GM12878 (cell line): ENCODE results near the gene PRDM16. TPM values are rescaled to one million over a fixed set of nuclear protein-coding genes. Genes with fewer than 3 reads are reported as not detected.

Source experiments
- ATAC-seq: fragments of 200-7000 bp; cut with Tn5 transposase; 3 replicates; pipeline ENCODE4 v1.9.1; 2020; ENCODE audit warnings: mild to moderate bottlenecking, moderate library complexity
- BruUV-seq: library from RNA; stranded (reverse); fragments of 400-500 nt; replicated peaks from 2 replicates; lab custom pipeline; 2021; lab: Mats Ljungman, UMichigan
- CTCF ChIA-PET: fragments of 300-600 bp; sonication (Branson Sonifier 250); formaldehyde crosslinking; extraction: SDS; loops from one replicate; lab custom pipeline; 2021; ENCODE audit warnings: inconsistent platforms; lab: Yijun Ruan, JAX
- POLR2A ChIA-PET: fragments of 350-600 bp; formaldehyde crosslinking; extraction: SDS; loops from one replicate; lab custom pipeline; 2021; ENCODE audit warnings: inconsistent platforms; lab: Charles Lee
- RAD21 ChIA-PET: fragments of 300-600 bp; sonication (Branson Sonifier 250); formaldehyde crosslinking; loops from one replicate; lab custom pipeline; 2023; ENCODE audit warnings: antibody characterized with exemption; ENCODE audit not compliant: unreplicated experiment; lab: Charles Lee
- SMC1A ChIA-PET: fragments of 300-600 bp; sonication (Branson Sonifier 250); formaldehyde crosslinking; loops from one replicate; lab custom pipeline; 2023; ENCODE audit not compliant: unreplicated experiment, uncharacterized antibody; lab: Charles Lee
- DNase-seq: peaks from one replicate; pipeline ENCODE4 v3.0.0-alpha.2; 2011; ENCODE audit warnings: low read depth, low spot score
- FAIRE-seq: peaks from 3 replicates; lab custom pipeline; 2011; peaks lifted over from hg19 to GRCh38; lab: Jason Lieb, UNC
- H2AFZ ChIP-seq: 2 replicates; pipeline ENCODE4 v1.6.0; 2011; ENCODE audit warnings: low read depth, low read length, control low read depth; ENCODE audit not compliant: control insufficient read depth
- H3K27ac ChIP-seq: 2 replicates; pipeline ENCODE4 v1.5.1; 2011; ENCODE audit warnings: control low read depth; ENCODE audit not compliant: control insufficient read depth, insufficient read depth
- H3K27me3 ChIP-seq, 2 experiments: replicated peaks in 1 of 2; 2 replicates each; pipeline versions ENCODE4 v1.6.0 to v1.6.1; 2011; ENCODE audit warnings: low read length in 1 of 2; ENCODE audit not compliant: control insufficient read depth in 2 of 2, insufficient read depth in 2 of 2
- H3K36me3 ChIP-seq, 2 experiments: 2 replicates each; pipeline ENCODE4 v1.5.1; 2011; ENCODE audit warnings: low read length in 1 of 2; ENCODE audit not compliant: control insufficient read depth in 2 of 2, insufficient read depth in 2 of 2
- H3K4me1 ChIP-seq: 2 replicates; pipeline ENCODE4 v1.6.1; 2011; ENCODE audit warnings: mild to moderate bottlenecking, low read length, moderate library complexity, mixed read lengths; ENCODE audit not compliant: control insufficient read depth, insufficient read depth
- H3K4me2 ChIP-seq: 2 replicates; pipeline ENCODE4 v1.6.0; 2011; ENCODE audit warnings: control low read depth; ENCODE audit not compliant: control insufficient read depth, insufficient read depth
- H3K4me3 ChIP-seq: fragments of 200-600 bp; sonication (generic); 2 replicates; pipeline ENCODE4 v1.5.1; 2016
- H3K79me2 ChIP-seq: 2 replicates; pipeline ENCODE4 v1.6.0; 2011; ENCODE audit warnings: low read length; ENCODE audit not compliant: control insufficient read depth, insufficient read depth
- H3K9ac ChIP-seq: 2 replicates; pipeline ENCODE4 v1.8.0; 2011; ENCODE audit warnings: low read length, control low read depth, mixed read lengths; ENCODE audit not compliant: control insufficient read depth, insufficient read depth
- H3K9me3 ChIP-seq: replicated peaks from 3 replicates; pipeline ENCODE4 v1.5.1; 2011; ENCODE audit warnings: mild to moderate bottlenecking, low read length; ENCODE audit not compliant: control insufficient read depth, insufficient read depth
- H4K20me1 ChIP-seq: 2 replicates; pipeline ENCODE4 v1.6.0; 2011; ENCODE audit not compliant: control insufficient read depth, insufficient read depth
- ATF7 ChIP-seq: fragments of 450-650 bp; IDR thresholded peaks from 2 replicates; pipeline ENCODE4 v1.6.1; 2016; ENCODE audit warnings: low read depth, mild to moderate bottlenecking
- MEF2B ChIP-seq: fragments of 450-650 bp; IDR thresholded peaks from 2 replicates; pipeline ENCODE4 v1.6.1; 2018; ENCODE audit warnings: mild to moderate bottlenecking, moderate library complexity; ENCODE audit not compliant: partially characterized antibody, poor library complexity, severe bottlenecking
- POLR2A ChIP-seq: IDR thresholded peaks from 2 replicates; pipeline ENCODE4 v1.6.1; 2011; ENCODE audit warnings: low read depth, mild to moderate bottlenecking, low read length
- POLR2AphosphoS5 ChIP-seq: IDR thresholded peaks from 2 replicates; pipeline ENCODE4 v1.6.1; 2011; ENCODE audit warnings: mild to moderate bottlenecking, low read length, inconsistent platforms
- RUNX3 ChIP-seq: IDR thresholded peaks from 2 replicates; pipeline ENCODE4 v1.6.1; 2012; ENCODE audit warnings: low read length, inconsistent platforms
- SMC3 ChIP-seq: IDR thresholded peaks from 2 replicates; pipeline ENCODE4 v1.6.1; 2011; ENCODE audit warnings: low read length, improper control_type of control experiment, borderline replicate concordance
- TCF3 ChIP-seq: IDR thresholded peaks from 2 replicates; pipeline ENCODE4 v1.6.1; 2012; ENCODE audit warnings: low read depth, mild to moderate bottlenecking, low read length, borderline replicate concordance; ENCODE audit not compliant: insufficient read depth
- ZBED1 ChIP-seq: IDR thresholded peaks from 2 replicates; pipeline ENCODE4 v1.6.1; 2016; ENCODE audit warnings: borderline replicate concordance
- ZNF687 ChIP-seq: fragments of 450-650 bp; IDR thresholded peaks from 2 replicates; pipeline ENCODE4 v1.6.1; 2017; ENCODE audit warnings: mild to moderate bottlenecking, moderate library complexity
- WGBS: methylation state at CpG from one replicate; pipeline ENCODE4 v1.1.6; 2016; ENCODE audit warnings: low lambda C conversion rate; ENCODE audit not compliant: insufficient replicate concordance, insufficient coverage; ENCODE audit errors: missing lambda C conversion rate; 5-methylcytosine and 5-hydroxymethylcytosine counted together
- in situ Hi-C: fragments of 300-500 bp; cut with MboI; formaldehyde crosslinking; loops from 9 replicates; pipeline ENCODE4 v1.14.3; 2018; ENCODE audit warnings: mixed read lengths
- intact Hi-C: fragments of 100-400 bp; cut with micrococcal nuclease; formaldehyde crosslinking; loops from one replicate; pipeline ENCODE4 v1.14.2; 2022; ENCODE audit not compliant: unreplicated experiment
- polyA plus RNA-seq, 11 experiments: library from polyadenylated mRNA; depleted of rRNA in 4 of 11; unstranded in 6 of 11; stranded (reverse) in 5 of 11; fragments of >200 nt; fragmentation: Nextera tagmentation in 4 of 11; fragmentation: Illumina TruSeq in 1 of 11; extraction: Ambion mirVana in 4 of 11; extraction: Trizol in 1 of 11; gene quantifications; 1 replicate in 1 of 11; 2 replicates in 10 of 11; pipeline versions ENCODE4 v1.2.1 to v1.2.3, GENCODE V29; 2011 to 2016; ENCODE audit warnings: inconsistent platforms in 2 of 11, missing spikeins in 2 of 11, low read depth in 1 of 11
- total RNA-seq, 4 experiments: library from RNA; depleted of rRNA in 3 of 4; stranded (reverse); fragments of >200 nt in 3 of 4; fragmentation: Illumina TruSeq in 1 of 4; extraction: Trizol in 1 of 4; gene quantifications; 2 replicates each; pipeline versions ENCODE4 v1.2.1 to v1.2.3, GENCODE V29; 2013 to 2021
- TF ChIP-seq, protein P1 (sequence below), 3 experiments: IDR thresholded peaks in 2 of 3; conservative IDR thresholded peaks in 1 of 3; 2 replicates each; pipeline ENCODE4 v1.5.1; 2011; ENCODE audit warnings: low read depth in 3 of 3, low read length in 3 of 3, mild to moderate bottlenecking in 3 of 3, control low read depth in 2 of 3, moderate library complexity in 2 of 3, inconsistent platforms in 1 of 3, mixed read lengths in 1 of 3; ENCODE audit not compliant: control insufficient read depth in 2 of 3, insufficient read depth in 1 of 3; ENCODE audit errors: extremely low read depth in 1 of 3

The PRDM16 gene
- total and polyA plus RNA-seq, 10 of the 15 experiments (the other 5 are each of a cell fraction or from before 2014, with no cell fraction given) = 0.03 TPM; not detected in 9

DNA sequence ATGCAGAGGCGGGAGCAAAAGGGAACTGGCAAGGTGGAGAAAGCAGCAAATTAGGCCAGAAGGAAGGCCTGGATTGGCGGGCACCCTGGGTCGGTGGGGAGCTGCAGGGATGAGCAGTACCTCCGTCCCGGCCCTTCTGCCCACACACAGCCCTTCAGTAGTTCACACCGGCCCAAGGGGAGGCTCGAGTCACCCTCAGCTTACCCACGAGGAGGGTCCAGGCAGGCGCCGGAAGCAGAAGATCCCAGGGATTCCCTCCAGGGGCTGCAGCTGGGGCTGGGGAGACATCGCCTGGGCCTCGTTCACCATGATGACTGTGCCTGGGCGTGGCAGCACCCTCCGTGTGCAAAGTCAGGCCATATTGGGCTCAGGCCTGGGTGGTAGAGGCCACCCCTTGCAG lies 190.0 kb downstream of the PRDM16 start:
- no peak overlapping the region for H3K9ac ChIP-seq
- H3K27ac ChIP-seq = no peak overlapping the region
- intact Hi-C loops (no loop called here), in situ Hi-C loops (no loop called here)
- no peaks in the 10 kb centered on the region for H3K27me3 ChIP-seq
- no peak for ATAC-seq
- H3K79me2 ChIP-seq = no peaks in the 10 kb centered on the region
- FAIRE-seq = no peak
- BruUV-seq = no TSS peak
- ChIA-PET RAD21 (no interaction called here), CTCF (no interaction called here), SMC1A (no interaction called here), POLR2A (no interaction called here)
- TF ChIP-seq SMC3 = no peak
- no peak for TF ChIP-seq ATF7
- no peak for TF ChIP-seq POLR2AphosphoS5
- DNase-seq = no peak
- 15% methylated on average over 10 of the region's 14 CpGs for WGBS
- H3K36me3 ChIP-seq = no peaks in the 10 kb centered on the region
- no peaks in the 10 kb centered on the region for H4K20me1 ChIP-seq
- H3K4me2 ChIP-seq = no peak overlapping the region
- H3K4me1 ChIP-seq = no peaks in the 10 kb centered on the region
- H3K9me3 ChIP-seq = no peaks in the 10 kb centered on the region; the same call in 2 of the 3 replicates
- H3K4me3 ChIP-seq = no peak overlapping the region
- no peak overlapping the region for H2AFZ ChIP-seq

DNA sequence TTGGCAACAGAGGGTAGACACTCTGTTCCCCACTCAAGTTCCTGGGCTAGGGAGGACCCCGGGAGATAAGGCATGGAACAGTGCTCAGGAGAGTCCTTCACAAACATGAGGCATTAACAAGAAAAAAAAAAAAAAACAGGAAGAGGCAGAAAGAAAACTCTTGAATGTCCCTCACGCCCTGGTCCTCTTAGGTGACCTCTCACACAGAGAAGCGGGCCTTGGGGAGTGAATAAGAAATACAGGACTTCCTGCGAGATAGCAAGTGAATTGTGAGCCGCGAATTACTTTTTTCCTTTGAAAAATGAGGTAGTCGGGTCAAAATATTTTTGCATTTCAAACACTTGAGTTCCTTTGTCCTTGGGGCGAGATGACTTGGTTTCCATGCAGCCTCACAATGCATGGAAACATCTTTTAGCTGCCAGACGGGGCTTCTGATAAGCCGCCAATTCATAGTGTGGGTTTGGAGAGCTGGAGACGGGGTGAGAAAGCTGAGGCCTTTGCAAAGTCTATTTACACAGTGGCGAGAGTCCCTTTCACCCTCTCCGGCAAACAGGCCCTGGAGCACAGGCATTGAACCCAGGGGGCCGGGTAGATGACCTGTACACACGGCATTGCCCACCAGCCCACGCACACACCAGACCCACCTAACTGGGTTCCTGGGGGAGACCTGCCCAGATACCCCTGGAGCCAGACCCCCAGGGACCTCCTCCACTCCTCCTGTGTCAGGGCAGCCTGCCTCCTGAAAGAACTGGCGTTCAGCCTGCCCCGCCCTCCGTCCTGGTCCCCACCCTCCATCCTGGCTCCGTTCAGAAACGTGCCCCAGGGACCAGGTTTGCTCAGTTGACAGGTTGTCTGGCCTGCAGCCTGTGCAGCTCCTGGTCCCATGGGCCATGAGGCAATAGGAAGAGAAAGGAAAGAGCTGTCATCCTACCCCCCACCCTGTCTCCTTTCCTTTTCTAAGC lies 192.3 kb downstream of the PRDM16 start:
- SMC1A ChIA-PET = no interaction called here
- WGBS = 35% methylated on average over 21 of the region's 21 CpGs
- Histone ChIP-seq H3K36me3 (no peaks in the 10 kb centered on the region), H3K27me3 (no peaks in the 10 kb centered on the region), H3K27ac (no peak overlapping the region), H3K9me3 (no peaks in the 10 kb centered on the region; the same call in 2 of the 3 replicates), H3K4me3 (no peak overlapping the region), H3K9ac (no peak overlapping the region), H3K4me1 (no peaks in the 10 kb centered on the region), H4K20me1 (no peaks in the 10 kb centered on the region), H3K4me2 (no peak overlapping the region), H2AFZ (no peak overlapping the region), H3K79me2 (no peaks in the 10 kb centered on the region)
- in situ Hi-C loops (no loop called here), intact Hi-C loops (no loop called here)
- no peak for FAIRE-seq
- RAD21 ChIA-PET = no interaction called here
- POLR2A ChIA-PET = no interaction called here
- BruUV-seq = no TSS peak
- ATAC-seq = no peak
- no peak for DNase-seq
- CTCF ChIA-PET = no interaction called here
- TF ChIP-seq MEF2B (no peak), ZBED1 (no peak), TCF3 (no peak), POLR2A (no peak), ZNF687 (no peak), RUNX3 (no peak)
- TF ChIP-seq, protein P1, sequence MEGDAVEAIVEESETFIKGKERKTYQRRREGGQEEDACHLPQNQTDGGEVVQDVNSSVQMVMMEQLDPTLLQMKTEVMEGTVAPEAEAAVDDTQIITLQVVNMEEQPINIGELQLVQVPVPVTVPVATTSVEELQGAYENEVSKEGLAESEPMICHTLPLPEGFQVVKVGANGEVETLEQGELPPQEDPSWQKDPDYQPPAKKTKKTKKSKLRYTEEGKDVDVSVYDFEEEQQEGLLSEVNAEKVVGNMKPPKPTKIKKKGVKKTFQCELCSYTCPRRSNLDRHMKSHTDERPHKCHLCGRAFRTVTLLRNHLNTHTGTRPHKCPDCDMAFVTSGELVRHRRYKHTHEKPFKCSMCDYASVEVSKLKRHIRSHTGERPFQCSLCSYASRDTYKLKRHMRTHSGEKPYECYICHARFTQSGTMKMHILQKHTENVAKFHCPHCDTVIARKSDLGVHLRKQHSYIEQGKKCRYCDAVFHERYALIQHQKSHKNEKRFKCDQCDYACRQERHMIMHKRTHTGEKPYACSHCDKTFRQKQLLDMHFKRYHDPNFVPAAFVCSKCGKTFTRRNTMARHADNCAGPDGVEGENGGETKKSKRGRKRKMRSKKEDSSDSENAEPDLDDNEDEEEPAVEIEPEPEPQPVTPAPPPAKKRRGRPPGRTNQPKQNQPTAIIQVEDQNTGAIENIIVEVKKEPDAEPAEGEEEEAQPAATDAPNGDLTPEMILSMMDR (IDR thresholded peaks at IDR 0.05 in 2 of 3, conservative IDR thresholded peaks at IDR 0.05 in 1 of 3; ENCODE audit: control insufficient read depth in 2 of 3, extremely low read depth in 1 of 3, insufficient read depth in 1 of 3, low read depth in 3 of 3, low read length in 3 of 3) = no peak
